ENCODE results near the gene ATF6B. TPM values are rescaled to one million over a fixed set of nuclear protein-coding genes. Genes with fewer than 3 reads are reported as not detected.

The ATF6B gene
- total and polyA plus RNA-seq, 2 of the 8 experiments (the other 6 are each of a cell fraction or from before 2014, with no cell fraction given) = 38.1 to 42.2 TPM

- DNase-seq (ENCODE audit: low read depth in 1 of 2, low spot score in 2 of 2) (no peak), FAIRE-seq (no peak)
- ChIA-PET POLR2A (ENCODE audit: partially characterized antibody) (interaction anchor here (0.6 to 1.0 kb wide), 3 partner anchors 23 to 346 kb away, joined by 3 read pairs; partner anchors contain the start of gene ATF6B), CTCF (ENCODE audit: partially characterized antibody) (interaction anchor here (1.5 to 4.8 kb wide), 3 partner anchors 9 to 36 kb away, joined by 3 to 30 read pairs (median 28); no protein-coding TSS in a partner anchor)
- Histone ChIP-seq H3K4me1 (replicated peaks in 1 of 4; ENCODE audit: control insufficient read depth in 3 of 4, insufficient read depth in 4 of 4, low read length in 3 of 4) (peaks cover 0 to 2% (median under 1%) of the 10 kb centered on the region in 4 experiments; a peak in 4 of 7 replicates), H3K23ac (ENCODE audit: insufficient read length) (no peak overlapping the region), H3K79me2 (ENCODE audit: control insufficient read depth in 1 of 2, insufficient read depth in 2 of 2, low read length in 2 of 2) (no peaks in the 10 kb centered on the region), H4K8ac (ENCODE audit: extremely low read depth, insufficient read depth, low read length) (no peak overlapping the region; the same call in 1 of the 2 replicates), H3K79me1 (ENCODE audit: low read depth, low read length) (no peaks in the 10 kb centered on the region; the same call in 1 of the 2 replicates), H3K4me2 (ENCODE audit: insufficient read depth in 1 of 2, low read depth in 2 of 2, low read length in 2 of 2) (no peak overlapping the region), H3K9ac (replicated peaks in 1 of 4; ENCODE audit: extremely low read depth in 1 of 4, low read depth in 3 of 4, low read length in 3 of 4) (no peak overlapping the region), H4K20me1 (replicated peaks in 1 of 2; ENCODE audit: control insufficient read depth in 1 of 2, insufficient read depth in 2 of 2, low read length in 2 of 2) (no peaks in the 10 kb centered on the region), H3K9me3 (ENCODE audit: insufficient read depth in 2 of 2, low read depth in 1 of 2, low read length in 1 of 2) (no peaks in the 10 kb centered on the region), H3K23me2 (ENCODE audit: low read depth, low read length) (no peaks in the 10 kb centered on the region; the same call in 1 of the 2 replicates), H2AK5ac (ENCODE audit: low read depth, low read length) (no peak overlapping the region), H3K27ac (ENCODE audit: low read depth, low read length) (no peak overlapping the region), H3K4ac (replicated peaks; ENCODE audit: insufficient read length, low read depth, low read length) (no peak overlapping the region), H2BK120ac (replicated peaks; ENCODE audit: low read depth, low read length) (no peak overlapping the region), H2BK15ac (ENCODE audit: low read length) (no peak overlapping the region), H2BK20ac (ENCODE audit: low read length) (no peak overlapping the region), H3K4me3 (ENCODE audit: extremely low read depth in 1 of 4, insufficient read depth in 2 of 4, low read depth in 3 of 4, low read length in 4 of 4) (no peak overlapping the region), H3K36me3 (ENCODE audit: control insufficient read depth in 2 of 4, insufficient read depth in 4 of 4, low read length in 3 of 4) (no peaks in the 10 kb centered on the region), H3K14ac (ENCODE audit: insufficient read length) (no peak overlapping the region), H3K18ac (ENCODE audit: extremely low read depth, low read length) (no peak overlapping the region), H4K91ac (replicated peaks; ENCODE audit: insufficient read length, low read length) (no peak overlapping the region), H2BK5ac (ENCODE audit: low read depth, low read length) (no peak overlapping the region), H3K56ac (replicated peaks; ENCODE audit: insufficient read length, low read depth, low read length) (no peak overlapping the region), H2AFZ (ENCODE audit: low read length) (no peak overlapping the region), H2BK12ac (ENCODE audit: low read depth, low read length) (no peak overlapping the region), H3K27me3 (replicated peaks in 1 of 4; ENCODE audit: control insufficient read depth in 3 of 4, extremely low read depth in 1 of 4, insufficient read depth in 3 of 4, low read length in 3 of 4) (peaks cover 0 to 3% (median 3%) of the 10 kb centered on the region in 4 experiments; a peak in 4 of 7 replicates), H4K5ac (ENCODE audit: insufficient read length, low read depth, low read length) (no peak overlapping the region)
- WGBS, 2 experiments (ENCODE audit: extremely low coverage in 1 of 2, insufficient coverage in 1 of 2, insufficient read length in 1 of 2, insufficient replicate concordance in 2 of 2, low coverage in 1 of 2, low lambda C conversion rate in 2 of 2, missing lambda C conversion rate in 1 of 2) = 89% methylated on average over 21 of the region's 22 CpGs; no CpG with 5 or more reads in 1 of the 2 experiments
- no peak for TF ChIP-seq CBX5 (IDR thresholded peaks at IDR 0.05; ENCODE audit: low read depth, low read length)
- TF ChIP-seq SIRT6 (IDR thresholded peaks at IDR 0.05; ENCODE audit: low read length) = no peak
- no peak for TF ChIP-seq SP4 (IDR thresholded peaks at IDR 0.05; ENCODE audit: low read length)
- TF ChIP-seq TAF1 (IDR thresholded peaks at IDR 0.05; ENCODE audit: low read depth, low read length) = no peak
- no peak for TF ChIP-seq JUN (IDR thresholded peaks at IDR 0.05; ENCODE audit: low read depth, low read length)
- TF ChIP-seq CBX8 (IDR thresholded peaks at IDR 0.05; ENCODE audit: borderline replicate concordance, low read depth, low read length) = no peak
- TF ChIP-seq SP1 (IDR thresholded peaks at IDR 0.05; ENCODE audit: low read depth, low read length) = no peak
- no peak for TF ChIP-seq JUND (IDR thresholded peaks at IDR 0.05; ENCODE audit: low read length)
- TF ChIP-seq YY1 (IDR thresholded peaks at IDR 0.05; ENCODE audit: low read depth, low read length) = no peak
- no peak for TF ChIP-seq E2F6 (IDR thresholded peaks at IDR 0.05)
- no peak for TF ChIP-seq FOSL1 (IDR thresholded peaks at IDR 0.05; ENCODE audit: insufficient read depth, low read depth, low read length)
- no peak for TF ChIP-seq NRF1 (IDR thresholded peaks at IDR 0.05; ENCODE audit: low read depth, low read length)
- TF ChIP-seq BCL11A (IDR thresholded peaks at IDR 0.05; ENCODE audit: low read depth in 2 of 2, low read length in 2 of 2) = no peak
Measured at GRCh38 chr6:32081168-32081990, 46.7 kb downstream of the ATF6B start.

Data from H1 (cell line).